Measurements from ENCODE around the gene EYA2. TPM values are rescaled to one million over a fixed set of nuclear protein-coding genes. Genes with fewer than 3 reads are reported as not detected.

The EYA2 gene
- polyA plus RNA-seq, 1 donor (not counting 4 experiments of a cell fraction or from before 2014, with no cell fraction given): not detected

DNA sequence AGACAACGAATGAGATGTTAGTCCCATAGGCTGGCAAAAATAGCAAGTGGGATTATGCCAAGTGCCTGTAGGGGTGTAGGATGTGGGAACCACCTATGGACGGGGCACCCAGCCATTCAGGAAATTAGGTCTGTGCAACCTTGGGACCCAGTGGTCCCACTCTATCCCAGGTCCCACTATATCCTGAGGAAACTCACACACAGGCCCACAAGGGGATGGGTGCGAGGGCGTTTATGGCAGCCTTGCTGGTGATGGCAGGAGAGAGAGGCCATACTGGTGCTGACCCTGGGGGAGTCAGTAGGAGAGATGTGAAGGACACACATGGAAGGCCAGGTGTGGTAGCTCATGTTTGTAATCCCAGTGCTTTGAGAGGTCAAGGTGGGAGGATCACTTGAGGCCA lies 163.6 kb downstream of the EYA2 start:
- H3K9me1 ChIP-seq (ENCODE audit: control insufficient read depth, extremely low read depth, insufficient read depth, low read length): no peaks in the 10 kb centered on the region
- TF ChIP-seq, protein P1, sequence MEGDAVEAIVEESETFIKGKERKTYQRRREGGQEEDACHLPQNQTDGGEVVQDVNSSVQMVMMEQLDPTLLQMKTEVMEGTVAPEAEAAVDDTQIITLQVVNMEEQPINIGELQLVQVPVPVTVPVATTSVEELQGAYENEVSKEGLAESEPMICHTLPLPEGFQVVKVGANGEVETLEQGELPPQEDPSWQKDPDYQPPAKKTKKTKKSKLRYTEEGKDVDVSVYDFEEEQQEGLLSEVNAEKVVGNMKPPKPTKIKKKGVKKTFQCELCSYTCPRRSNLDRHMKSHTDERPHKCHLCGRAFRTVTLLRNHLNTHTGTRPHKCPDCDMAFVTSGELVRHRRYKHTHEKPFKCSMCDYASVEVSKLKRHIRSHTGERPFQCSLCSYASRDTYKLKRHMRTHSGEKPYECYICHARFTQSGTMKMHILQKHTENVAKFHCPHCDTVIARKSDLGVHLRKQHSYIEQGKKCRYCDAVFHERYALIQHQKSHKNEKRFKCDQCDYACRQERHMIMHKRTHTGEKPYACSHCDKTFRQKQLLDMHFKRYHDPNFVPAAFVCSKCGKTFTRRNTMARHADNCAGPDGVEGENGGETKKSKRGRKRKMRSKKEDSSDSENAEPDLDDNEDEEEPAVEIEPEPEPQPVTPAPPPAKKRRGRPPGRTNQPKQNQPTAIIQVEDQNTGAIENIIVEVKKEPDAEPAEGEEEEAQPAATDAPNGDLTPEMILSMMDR (optimal IDR thresholded peaks at IDR 0.05 in 1 of 3, IDR thresholded peaks at IDR 0.05 in 1 of 3, conservative IDR thresholded peaks at IDR 0.05 in 1 of 3; ENCODE audit: extremely low read depth in 1 of 3, insufficient read depth in 2 of 3, low read length in 3 of 3): no peak
- no peak for TF ChIP-seq EZH2 (IDR thresholded peaks at IDR 0.05; ENCODE audit: low read length)
- H3K4me2 ChIP-seq (ENCODE audit: control insufficient read depth, extremely low read depth, insufficient read depth, low read depth, low read length): no peak overlapping the region
- H3K27ac ChIP-seq (ENCODE audit: control insufficient read depth, insufficient read depth, low read length): no peak overlapping the region
- H3K9ac ChIP-seq (ENCODE audit: control insufficient read depth, extremely low read depth, insufficient read depth, low read length): no peak overlapping the region
- H3K9me3 ChIP-seq (ENCODE audit: control insufficient read depth, low read depth, low read length): no peaks in the 10 kb centered on the region
- DNase-seq (ENCODE audit: low read depth, low spot score) (no peak), FAIRE-seq (no peak)
- no peaks in the 10 kb centered on the region for H3K27me3 ChIP-seq (ENCODE audit: control insufficient read depth, extremely low read depth, insufficient read depth, low read length)
- H4K20me1 ChIP-seq (ENCODE audit: control insufficient read depth, extremely low read depth, insufficient read depth, low read length): no peaks in the 10 kb centered on the region
- no peaks in the 10 kb centered on the region for H3K79me2 ChIP-seq (ENCODE audit: control insufficient read depth, insufficient read depth, low read length)
- H3K36me3 ChIP-seq (ENCODE audit: control insufficient read depth in 2 of 2, extremely low read depth in 1 of 2, insufficient read depth in 2 of 2, low read length in 2 of 2): no peaks in the 10 kb centered on the region
- H3K4me3 ChIP-seq (ENCODE audit: control insufficient read depth in 2 of 3, extremely low read depth in 1 of 3, insufficient read depth in 2 of 3, low read depth in 1 of 3, low read length in 3 of 3): no peak overlapping the region
- H3K4me1 ChIP-seq (ENCODE audit: control insufficient read depth, extremely low read depth, insufficient read depth, low read length): no peaks in the 10 kb centered on the region
- H2AFZ ChIP-seq (ENCODE audit: control insufficient read depth, low read length): no peak overlapping the region
- dilution Hi-C loops (cut with MboI; ENCODE audit: extremely low pct_ligation_motif_present, low sequenced_read_pairs): no loop called here

- Histone ChIP-seq H3K4me1 (ENCODE audit: control insufficient read depth, extremely low read depth, insufficient read depth, low read length) (no peaks in the 10 kb centered on the region), H3K9me1 (ENCODE audit: control insufficient read depth, extremely low read depth, insufficient read depth, low read length) (no peaks in the 10 kb centered on the region), H3K4me2 (ENCODE audit: control insufficient read depth, extremely low read depth, insufficient read depth, low read depth, low read length) (no peak overlapping the region), H2AFZ (ENCODE audit: control insufficient read depth, low read length) (no peak overlapping the region), H3K9me3 (ENCODE audit: control insufficient read depth, low read depth, low read length) (no peaks in the 10 kb centered on the region), H4K20me1 (ENCODE audit: control insufficient read depth, extremely low read depth, insufficient read depth, low read length) (no peaks in the 10 kb centered on the region), H3K36me3 (ENCODE audit: control insufficient read depth in 2 of 2, extremely low read depth in 1 of 2, insufficient read depth in 2 of 2, low read length in 2 of 2) (no peaks in the 10 kb centered on the region), H3K27me3 (ENCODE audit: control insufficient read depth, extremely low read depth, insufficient read depth, low read length) (no peaks in the 10 kb centered on the region), H3K9ac (ENCODE audit: control insufficient read depth, extremely low read depth, insufficient read depth, low read length) (no peak overlapping the region), H3K27ac (ENCODE audit: control insufficient read depth, insufficient read depth, low read length) (no peak overlapping the region), H3K4me3 (ENCODE audit: control insufficient read depth in 2 of 3, extremely low read depth in 1 of 3, insufficient read depth in 2 of 3, low read depth in 1 of 3, low read length in 3 of 3) (no peak overlapping the region), H3K79me2 (ENCODE audit: control insufficient read depth, insufficient read depth, low read length) (no peaks in the 10 kb centered on the region)
- dilution Hi-C loops (cut with MboI; ENCODE audit: extremely low pct_ligation_motif_present, low sequenced_read_pairs): no loop called here
- DNase-seq (ENCODE audit: low read depth, low spot score) (no peak), FAIRE-seq (no peak)
- TF ChIP-seq, protein P1 (optimal IDR thresholded peaks at IDR 0.05 in 1 of 3, IDR thresholded peaks at IDR 0.05 in 1 of 3, conservative IDR thresholded peaks at IDR 0.05 in 1 of 3; ENCODE audit: extremely low read depth in 1 of 3, insufficient read depth in 2 of 3, low read length in 3 of 3): no peak
- no peak for TF ChIP-seq EZH2 (IDR thresholded peaks at IDR 0.05; ENCODE audit: low read length)
Measured at GRCh38 chr20:47059536-47059935, 164.9 kb downstream of the EYA2 start.
